ENCODE data around the gene VPS52. TPM values are rescaled to one million over a fixed set of nuclear protein-coding genes. Genes with fewer than 3 reads are reported as not detected.

VPS52 gene
- total and polyA plus RNA-seq, 9 of the 15 experiments (the other 6 are each of a cell fraction or from before 2014, with no cell fraction given): 24.4 to 103 (median 40.2) TPM

- TF ChIP-seq ZNF140 (CRISPR knock-in tag; IDR thresholded peaks at IDR 0.05) (no peak), BMI1 (IDR thresholded peaks at IDR 0.05; ENCODE audit: low read length) (no peak), RERE (CRISPR knock-in tag; IDR thresholded peaks at IDR 0.05; ENCODE audit: borderline replicate concordance) (peak; percentile 93; the same call in 1 of the 2 replicates), NRF1 (conservative IDR thresholded peaks at IDR 0.05 in 1 of 2, IDR thresholded peaks at IDR 0.05 in 1 of 2) (peak; percentile 58 to 62; a peak in 3 of 4 replicates), PML (IDR thresholded peaks at IDR 0.05; ENCODE audit: low read length) (peak; percentile 82; the same call in 1 of the 2 replicates), HDGF (IDR thresholded peaks at IDR 0.05) (no peak), MXD1 (CRISPR knock-in tag; IDR thresholded peaks at IDR 0.05; ENCODE audit: borderline replicate concordance, poor library complexity, severe bottlenecking) (no peak), EHMT2 (IDR thresholded peaks at IDR 0.05) (no peak), TEAD4 (IDR thresholded peaks at IDR 0.05; ENCODE audit: low read length) (peak; percentile 30), TEAD4 (CRISPR knock-in tag; IDR thresholded peaks at IDR 0.05; ENCODE audit: borderline replicate concordance) (no peak), GTF2A2 (tag; IDR thresholded peaks at IDR 0.05) (peak; percentile 61; the same call in 1 of the 2 replicates), ZC3H11A (IDR thresholded peaks at IDR 0.05; ENCODE audit: low read depth, low read length) (no peak), ZNF696 (CRISPR knock-in tag; conservative IDR thresholded peaks at IDR 0.05) (no peak), ZBTB12 (CRISPR knock-in tag; IDR thresholded peaks at IDR 0.05) (peak; percentile 97), ZNF717 (CRISPR knock-in tag; IDR thresholded peaks at IDR 0.05) (no peak), ZNF551 (CRISPR knock-in tag; IDR thresholded peaks at IDR 0.05) (no peak), MAFG (tag; conservative IDR thresholded peaks at IDR 0.05) (no peak), THRAP3 (IDR thresholded peaks at IDR 0.05; ENCODE audit: borderline replicate concordance) (no peak)
Observed at GRCh38 chr6:33208091-33208967, 63.3 kb downstream of the VPS52 start, which contains the start of gene RING1 (continued).
